ENCODE results near the gene ROBO2.

Gene ROBO2

GRCh38 chr3:77195766-77196545 lies 156.1 kb downstream of the ROBO2 start:
- no peak for TF ChIP-seq CTCF (conservative IDR thresholded peaks at IDR 0.05; ENCODE audit: low read depth, low read length)

GRCh38 chr3:77197408-77197807 lies 157.5 kb downstream of the ROBO2 start:
- no peak for TF ChIP-seq CTCF (conservative IDR thresholded peaks at IDR 0.05; ENCODE audit: low read depth, low read length)
- no peak for DNase-seq (ENCODE audit: low read depth)
- H3K4me3 ChIP-seq (ENCODE audit: low read length): no peak overlapping the region

More at GRCh38 chr3:77195766-77196545, 156.1 kb downstream of the ROBO2 start:
- H3K4me3 ChIP-seq (ENCODE audit: low read length): no peak overlapping the region
- DNase-seq (ENCODE audit: low read depth): no peak

GRCh38 chr3:77203851-77204250 lies 164.0 kb downstream of the ROBO2 start:
- no peak for DNase-seq (ENCODE audit: low read depth)
- TF ChIP-seq CTCF (conservative IDR thresholded peaks at IDR 0.05; ENCODE audit: low read depth, low read length): no peak
- H3K4me3 ChIP-seq (ENCODE audit: low read length): no peak overlapping the region

- no peak overlapping the region for H3K4me3 ChIP-seq (ENCODE audit: low read length)
- no peak for DNase-seq (ENCODE audit: low read depth)
- no peak for TF ChIP-seq CTCF (conservative IDR thresholded peaks at IDR 0.05; ENCODE audit: low read depth, low read length)
Observed at GRCh38 chr3:77204788-77205187, 164.9 kb downstream of the ROBO2 start.

- H3K4me3 ChIP-seq (ENCODE audit: low read length): no peak overlapping the region
- DNase-seq (ENCODE audit: low read depth): no peak
- TF ChIP-seq CTCF (conservative IDR thresholded peaks at IDR 0.05; ENCODE audit: low read depth, low read length): no peak
Observed at GRCh38 chr3:77207753-77208152, 167.9 kb downstream of the ROBO2 start.

GRCh38 chr3:77222701-77223100 lies 182.8 kb downstream of the ROBO2 start:
- no peak for TF ChIP-seq CTCF (conservative IDR thresholded peaks at IDR 0.05; ENCODE audit: low read depth, low read length)
- no peak overlapping the region for H3K4me3 ChIP-seq (ENCODE audit: low read length)
- DNase-seq (ENCODE audit: low read depth): no peak

- DNase-seq (ENCODE audit: low read depth): no peak
- H3K4me3 ChIP-seq (ENCODE audit: low read length): no peak overlapping the region
- no peak for TF ChIP-seq CTCF (conservative IDR thresholded peaks at IDR 0.05; ENCODE audit: low read depth, low read length)
Observed at GRCh38 chr3:77227567-77227966, 187.7 kb downstream of the ROBO2 start.
